CD4-positive, alpha-beta T cell treated with Interferon alpha-2 for 1 hour (primary cell): ENCODE results near the gene KIF12.
"Not testable (repeated sequence)": the region's sequence is repeated elsewhere in the genome, so short reads cannot be mapped to it uniquely, and the experiment has no call there.

Experiments
- DNase-seq, 2 donors: peaks; one replicate each; pipeline ENCODE4 v3.0.0-alpha.2; 2020 to 2022

Gene KIF12

GRCh38 chr9:114060711-114061110, 38.4 kb downstream of the KIF12 start:
- no peak for DNase-seq

GRCh38 chr9:114060070-114060469, 39.0 kb downstream of the KIF12 start:
- DNase-seq, result no peak

GRCh38 chr9:114059047-114059803, 39.9 kb downstream of the KIF12 start:
- no peak for DNase-seq

- DNase-seq, result no peak
These were observed 40.4 kb downstream of the KIF12 start for GRCh38 chr9:114058688-114059046.

GRCh38 chr9:114057161-114057885, 41.8 kb downstream of the KIF12 start:
- no peak for DNase-seq

GRCh38 chr9:114056527-114056926, 42.6 kb downstream of the KIF12 start:
- DNase-seq, result no peak

- no peak for DNase-seq
These were observed 43.2 kb downstream of the KIF12 start for GRCh38 chr9:114055894-114056293.

GRCh38 chr9:114055061-114055460, 44.0 kb downstream of the KIF12 start:
- DNase-seq, result no peak

- no peak for DNase-seq
These were observed 44.9 kb downstream of the KIF12 start for GRCh38 chr9:114054191-114054690.

- no peak for DNase-seq
These were observed 45.7 kb downstream of the KIF12 start for GRCh38 chr9:114053246-114054005.

- DNase-seq, result no peak
These were observed 47.4 kb downstream of the KIF12 start for GRCh38 chr9:114051706-114052105.

GRCh38 chr9:114051281-114051680, 47.8 kb downstream of the KIF12 start:
- DNase-seq, result no peak

- no peak for DNase-seq
These were observed 48.4 kb downstream of the KIF12 start for GRCh38 chr9:114050646-114051045.

GRCh38 chr9:114050226-114050568, 48.9 kb downstream of the KIF12 start:
- no peak for DNase-seq

- no peak for DNase-seq
These were observed 49.5 kb downstream of the KIF12 start for GRCh38 chr9:114049441-114050225.

- no peak for DNase-seq
These were observed 50.3 kb downstream of the KIF12 start for GRCh38 chr9:114048533-114049415.

- no peak for DNase-seq
These were observed 51.4 kb downstream of the KIF12 start for GRCh38 chr9:114047717-114048116.

GRCh38 chr9:114046875-114047274, 52.2 kb downstream of the KIF12 start:
- no peak for DNase-seq

GRCh38 chr9:114046237-114046755, 52.8 kb downstream of the KIF12 start:
- DNase-seq, result no peak

GRCh38 chr9:114043660-114044059, 55.4 kb downstream of the KIF12 start:
- DNase-seq, result not testable (repeated sequence)
